GM18867 (cell line): ENCODE measurements around the gene EZH2.

Source experiments
- ATAC-seq: cut with Tn5 transposase; IDR thresholded peaks from one replicate; pipeline ENCODE4 v1.9.1; 2021; ENCODE audit warnings: mild to moderate bottlenecking, moderate library complexity; ENCODE audit not compliant: unreplicated experiment

Gene EZH2

DNA sequence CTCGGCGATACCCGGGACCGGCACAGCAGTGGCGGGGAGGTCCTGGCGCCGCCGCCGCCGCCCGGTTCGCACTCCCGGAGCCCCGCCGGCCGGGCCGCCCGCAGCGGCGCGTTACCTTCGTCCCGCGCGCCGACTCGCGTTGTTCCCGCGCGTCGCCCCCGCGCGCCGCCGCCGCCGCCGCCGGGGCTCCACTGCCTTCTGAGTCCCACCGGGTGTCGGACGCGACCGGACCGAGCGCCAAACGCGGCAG lies at the start of gene EZH2:
Gene EZH2 (minus strand): TSS at position 243 of the 250 bp plus-strand sequence. CDS start 36,993 bp downstream, outside the sequence.
- ATAC-seq = peak; percentile 33

DNA sequence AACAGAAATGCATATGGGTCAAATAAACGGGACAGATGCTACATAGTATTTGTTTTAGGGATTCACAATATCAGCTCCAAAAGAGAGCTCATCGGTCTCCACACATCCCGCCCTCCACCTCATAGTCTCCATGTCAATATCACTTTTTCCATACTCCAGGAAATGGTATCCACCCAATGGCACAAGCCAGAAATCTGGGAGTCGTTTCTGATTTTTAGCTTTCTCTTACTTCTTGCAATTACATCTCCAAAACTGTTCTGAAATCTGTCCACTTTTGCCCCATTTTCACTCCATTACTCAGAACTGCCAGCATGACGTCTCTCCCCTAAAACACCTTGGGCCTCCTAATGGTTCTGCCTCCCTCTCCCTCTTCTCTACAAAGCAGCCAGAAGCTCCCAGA lies 47.4 kb upstream of the EZH2 start:
- no peak for ATAC-seq

DNA sequence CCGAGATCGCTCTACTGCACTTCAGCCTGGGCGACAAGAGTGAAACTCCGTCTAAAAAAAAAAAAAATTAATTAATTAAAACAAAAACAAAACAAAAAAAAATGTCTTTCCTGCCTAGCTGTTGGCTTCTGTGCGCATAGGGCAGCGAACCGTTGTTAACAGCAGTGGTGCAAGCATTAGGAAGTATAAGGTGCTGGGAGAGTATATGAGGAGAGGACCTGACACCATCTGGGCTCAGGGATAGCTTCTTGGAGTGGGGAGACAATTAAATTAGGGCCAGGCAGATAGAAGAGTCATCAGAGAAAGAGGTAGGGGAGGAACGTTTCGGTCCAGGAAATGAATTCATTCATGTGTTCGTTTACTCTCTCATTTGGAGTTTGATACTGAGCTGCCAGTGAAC lies 46.2 kb upstream of the EZH2 start:
- no peak for ATAC-seq

DNA sequence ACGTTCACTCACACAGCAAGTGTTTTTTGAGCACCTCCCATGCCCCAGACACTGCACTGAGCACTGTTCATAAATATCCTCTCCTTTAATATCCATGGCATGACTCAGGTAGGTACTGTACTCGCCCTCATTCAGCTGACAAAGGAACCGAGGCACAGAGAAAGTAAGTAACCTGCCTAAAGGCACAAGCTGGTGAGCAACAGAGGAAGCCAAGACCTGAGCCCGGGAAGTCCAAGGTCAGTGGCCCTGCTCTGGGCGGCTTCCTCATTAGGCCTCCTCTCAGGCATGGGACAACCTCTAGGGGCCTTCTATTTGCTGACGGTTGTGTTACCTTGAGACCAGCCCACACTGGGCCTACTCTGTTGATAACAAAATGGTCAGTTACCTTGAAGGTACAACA lies 45.1 kb upstream of the EZH2 start:
- ATAC-seq = no peak

DNA sequence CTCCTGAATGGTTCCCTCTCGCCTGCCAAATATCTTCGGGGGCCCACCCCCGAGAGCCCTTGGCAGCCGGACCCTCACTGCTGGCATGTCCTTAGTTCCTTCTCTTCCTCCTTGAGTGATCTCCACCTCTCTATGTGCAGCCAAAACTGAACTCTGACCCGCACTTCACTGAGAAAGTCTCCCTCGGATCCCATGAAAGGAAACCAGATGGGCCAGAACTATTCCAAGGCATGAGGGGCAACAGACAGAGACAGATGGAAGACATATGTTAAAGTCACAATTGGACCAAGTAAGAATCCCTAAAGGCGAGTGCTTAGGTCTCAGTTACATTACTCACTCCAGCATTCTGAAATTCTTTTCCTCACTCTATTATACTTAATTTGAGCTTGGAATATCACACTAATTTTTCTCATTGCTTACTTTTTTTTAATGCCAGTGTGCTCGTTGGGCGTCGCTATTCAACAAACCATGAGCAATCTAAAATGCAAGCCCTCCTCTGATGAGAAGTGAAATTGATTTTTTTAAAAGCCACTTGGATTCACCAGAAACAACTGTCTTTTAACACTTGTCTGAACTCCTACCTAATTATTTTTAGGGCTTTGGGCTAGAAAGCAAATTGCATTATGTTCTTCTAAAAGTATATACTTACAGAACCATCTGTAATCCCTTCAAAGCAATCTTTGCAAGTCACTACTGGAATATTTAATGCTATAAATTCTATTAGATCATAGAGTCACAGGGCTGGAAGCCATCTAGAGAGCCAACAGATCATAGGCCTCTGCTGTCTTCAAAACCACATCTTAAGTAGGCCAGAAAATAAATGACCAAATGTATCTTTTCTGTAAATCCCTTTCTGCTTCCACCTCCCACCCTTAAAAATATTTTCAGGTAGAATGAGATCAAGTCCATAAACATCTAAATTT lies 43.3 kb upstream of the EZH2 start:
- ATAC-seq = no peak

DNA sequence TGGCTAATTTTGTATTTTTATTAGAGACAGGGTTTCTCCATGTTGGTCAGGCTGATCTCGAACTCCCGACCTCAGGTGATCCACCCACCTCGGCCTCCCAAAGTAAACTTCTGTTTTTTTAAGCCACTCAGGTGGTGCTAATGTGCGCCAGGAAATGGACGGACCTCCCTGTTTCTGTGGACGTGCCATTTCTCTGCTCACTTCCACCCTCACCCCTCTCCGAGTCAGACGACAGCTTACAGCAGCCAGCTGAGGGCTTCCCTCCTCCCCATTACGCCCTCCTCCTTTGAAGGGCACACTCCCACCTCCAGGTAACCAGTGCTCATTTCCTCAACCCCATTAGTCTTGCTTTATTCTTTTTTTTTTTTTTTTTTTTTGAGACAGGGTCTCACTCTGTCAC lies 41.7 kb upstream of the EZH2 start:
- no peak for ATAC-seq

DNA sequence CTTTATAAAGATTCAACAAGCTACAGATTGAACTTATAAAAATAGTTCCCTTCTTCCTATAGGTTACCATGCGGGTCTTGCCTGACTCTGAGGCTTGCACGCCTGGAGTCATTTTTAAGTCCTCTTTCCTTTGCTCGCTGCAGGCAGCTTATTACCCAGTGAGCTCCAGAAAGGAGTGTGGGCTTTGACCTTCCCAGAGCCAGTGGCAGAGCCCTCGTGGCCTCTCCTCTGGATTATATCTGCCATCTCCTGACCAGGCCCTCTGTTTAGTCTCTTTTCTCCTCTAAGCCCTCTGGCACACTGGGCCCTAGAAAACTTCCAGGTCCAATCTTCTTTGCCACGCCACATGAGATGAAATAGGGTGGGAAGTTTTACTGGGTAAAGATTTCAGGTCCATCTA lies 39.9 kb upstream of the EZH2 start:
- ATAC-seq = no peak

DNA sequence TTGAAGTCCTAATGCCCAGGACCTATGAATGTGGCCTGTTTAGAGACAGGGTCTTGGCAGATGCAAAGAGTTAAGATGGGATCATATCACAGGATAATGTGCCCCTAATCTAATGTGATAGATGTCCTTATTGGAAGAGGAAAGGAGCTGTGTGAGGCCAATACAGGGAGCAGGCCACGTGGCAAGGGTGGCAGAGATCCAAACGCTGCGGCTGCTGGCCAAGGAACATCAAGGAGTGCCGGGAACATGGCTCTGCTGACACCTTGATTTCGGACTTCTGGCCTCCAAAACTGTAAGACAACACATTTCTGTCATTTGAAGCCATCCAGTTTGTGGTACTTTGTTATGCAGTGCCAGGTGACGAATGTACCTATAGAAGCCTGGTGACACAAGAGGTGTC lies 37.7 kb upstream of the EZH2 start:
- ATAC-seq = no peak

DNA sequence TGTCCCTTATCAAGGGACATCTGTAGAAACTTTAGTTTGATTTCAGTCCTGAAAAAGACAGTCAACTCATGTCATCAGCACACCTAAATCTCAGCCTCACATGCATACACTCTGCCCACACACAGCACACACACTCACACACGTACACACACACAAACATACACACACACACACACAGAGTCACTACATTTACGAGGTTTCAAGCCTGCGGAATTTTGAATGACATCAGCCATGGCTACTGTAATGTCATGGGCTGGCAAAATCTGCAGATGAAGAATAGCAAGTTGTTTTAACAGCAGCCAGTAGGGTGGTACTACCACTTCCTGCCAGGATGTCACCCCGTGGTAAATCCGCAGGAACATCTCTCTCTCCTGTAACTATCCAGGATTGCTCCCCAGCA lies 37.1 kb upstream of the EZH2 start:
- ATAC-seq = no peak

DNA sequence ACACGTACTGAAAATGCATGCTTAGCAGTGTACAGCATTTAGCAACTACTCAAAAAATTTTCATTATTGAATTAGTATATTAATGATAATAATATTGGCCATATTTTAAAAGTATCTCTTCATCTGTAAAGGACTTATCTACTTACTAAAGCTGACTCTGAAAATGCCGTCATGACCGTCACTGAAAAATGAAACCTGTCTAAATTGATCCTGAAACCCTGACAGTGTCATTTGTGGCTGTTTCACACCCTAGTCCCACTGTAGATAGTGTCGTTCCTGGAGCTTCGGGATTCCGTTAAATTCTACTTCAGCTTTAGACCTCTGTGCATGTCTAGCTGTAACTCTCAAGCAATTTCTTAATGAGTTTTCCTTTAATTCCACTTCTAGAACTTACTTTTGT lies 35.8 kb upstream of the EZH2 start:
- ATAC-seq = peak; percentile 89

DNA sequence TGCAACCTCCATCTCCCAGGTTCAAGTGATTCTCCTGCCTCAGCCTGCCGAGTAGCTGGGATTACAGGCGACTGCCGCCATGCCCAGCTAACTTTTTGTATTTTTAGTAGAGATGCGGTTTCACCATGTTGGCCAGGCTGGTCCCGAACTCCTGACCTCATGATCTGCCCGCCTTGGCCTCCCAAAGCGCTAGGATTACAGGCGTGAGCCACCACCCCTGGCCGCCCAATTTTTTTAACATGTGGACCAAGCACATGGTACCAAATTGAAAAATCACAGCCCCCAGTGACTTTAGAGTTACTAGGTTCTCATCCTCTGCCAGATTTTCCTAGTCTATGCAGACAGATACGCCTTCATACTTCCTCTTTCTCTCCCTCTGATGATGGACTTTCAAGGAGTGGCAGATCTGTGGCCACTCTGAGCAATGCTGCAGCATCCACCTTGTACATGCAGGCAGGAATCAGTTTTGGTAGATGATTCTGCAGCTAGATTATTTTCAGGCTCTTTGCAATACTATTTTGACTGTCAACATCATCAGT lies 34.0 kb upstream of the EZH2 start:
- ATAC-seq = no peak

DNA sequence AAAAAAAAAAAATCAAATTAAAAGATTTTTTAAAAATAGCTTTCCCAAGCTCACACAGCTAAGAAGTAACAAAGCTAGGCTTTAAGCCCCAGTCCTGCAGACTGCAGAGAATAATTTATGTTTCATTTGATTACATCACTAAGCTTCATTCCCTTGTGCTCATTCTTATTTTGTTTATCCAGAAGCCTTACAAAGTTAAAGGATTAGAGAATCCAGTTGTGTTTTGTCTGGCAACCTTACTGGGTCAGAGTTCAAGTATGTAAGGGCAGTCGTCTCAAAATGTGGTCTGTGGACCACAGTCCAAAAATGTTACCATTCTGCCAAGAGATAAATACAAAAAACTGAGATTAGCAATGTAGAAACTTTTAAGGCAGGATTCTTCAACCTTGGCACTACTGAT lies 32.1 kb upstream of the EZH2 start:
- no peak for ATAC-seq

DNA sequence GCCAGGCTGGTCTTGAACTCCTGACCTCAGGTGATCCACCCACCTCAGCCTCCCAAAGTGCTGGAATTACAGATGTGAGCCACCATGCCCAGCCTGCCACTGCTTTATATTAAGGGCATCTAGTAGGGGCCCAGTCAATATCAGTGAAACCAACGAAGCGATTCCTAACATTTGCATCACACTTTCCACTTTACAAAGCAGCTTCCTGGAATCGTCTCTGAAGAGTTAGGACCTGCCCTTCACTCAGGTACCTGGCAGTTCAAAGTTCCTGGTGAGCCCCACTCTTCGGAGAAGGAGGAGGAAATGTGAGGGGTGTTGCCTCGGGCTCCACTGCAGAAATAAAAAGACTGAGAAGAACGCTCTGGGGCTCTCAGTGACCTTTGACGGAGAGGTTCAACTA lies 31.1 kb upstream of the EZH2 start:
- no peak for ATAC-seq

DNA sequence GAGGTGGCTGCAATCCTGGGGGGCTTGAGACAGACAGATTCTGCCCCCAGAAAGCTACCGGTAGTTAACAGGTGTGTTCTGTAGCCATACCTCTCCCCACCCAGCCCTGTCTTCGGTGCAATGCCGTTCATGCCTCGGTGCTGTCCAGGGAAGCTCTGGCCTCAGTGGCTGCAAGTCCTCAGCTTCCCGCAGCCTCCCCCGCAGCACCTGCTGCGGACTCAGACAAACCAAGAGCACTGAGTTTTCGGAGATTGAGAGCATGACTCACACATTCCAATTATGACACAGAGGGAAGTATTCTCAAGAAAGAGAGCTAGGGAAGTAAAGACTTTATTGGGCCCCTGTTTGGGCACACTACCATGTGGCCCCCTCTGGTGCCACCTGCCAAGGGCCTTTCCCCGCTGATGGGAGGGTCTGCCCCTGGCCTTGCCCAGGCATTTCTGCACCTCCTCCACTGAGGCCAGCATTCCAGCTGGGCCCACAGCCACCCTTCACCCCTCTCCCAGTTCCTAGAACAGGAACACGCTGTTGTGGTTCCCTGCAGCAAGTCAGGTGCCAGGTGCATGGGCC lies 30.2 kb upstream of the EZH2 start:
- peak; percentile 47 for ATAC-seq

DNA sequence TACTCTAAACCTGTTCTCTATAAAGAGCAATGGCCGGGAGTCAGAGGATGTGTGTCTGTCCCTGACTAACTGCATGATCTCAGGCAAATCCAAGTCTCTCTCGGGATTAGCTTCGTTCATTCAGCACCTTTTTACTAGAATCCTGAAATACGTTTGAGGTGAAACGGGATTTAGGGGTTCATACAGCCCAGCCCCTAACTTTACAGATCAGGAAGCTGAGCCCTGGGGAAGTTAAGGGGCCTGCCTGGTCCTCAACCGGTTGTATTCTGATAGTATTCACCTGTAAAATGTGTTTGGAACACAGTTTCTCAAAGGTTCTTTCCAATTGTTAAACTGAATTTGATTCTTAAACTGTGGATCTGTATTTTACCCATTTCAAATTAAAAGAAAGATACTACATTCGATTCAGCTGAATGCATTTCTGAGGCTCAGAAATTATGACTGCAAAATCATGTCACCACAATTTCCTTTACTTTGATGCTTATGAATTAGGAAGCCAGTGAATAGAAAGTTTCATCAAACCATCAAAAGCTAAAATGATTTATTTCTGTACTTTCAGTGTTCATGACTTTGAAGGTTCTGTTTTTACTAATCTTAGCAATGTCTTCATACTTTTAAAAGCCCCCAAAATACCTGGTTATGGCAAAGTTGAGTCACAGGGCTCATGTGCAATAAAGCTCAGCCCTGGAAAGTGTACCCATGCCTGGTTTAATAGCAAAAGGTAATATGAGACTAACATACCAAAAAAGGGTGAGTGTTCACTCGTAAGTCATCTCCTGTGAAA lies 28.9 kb upstream of the EZH2 start:
- peak; percentile 57 for ATAC-seq

DNA sequence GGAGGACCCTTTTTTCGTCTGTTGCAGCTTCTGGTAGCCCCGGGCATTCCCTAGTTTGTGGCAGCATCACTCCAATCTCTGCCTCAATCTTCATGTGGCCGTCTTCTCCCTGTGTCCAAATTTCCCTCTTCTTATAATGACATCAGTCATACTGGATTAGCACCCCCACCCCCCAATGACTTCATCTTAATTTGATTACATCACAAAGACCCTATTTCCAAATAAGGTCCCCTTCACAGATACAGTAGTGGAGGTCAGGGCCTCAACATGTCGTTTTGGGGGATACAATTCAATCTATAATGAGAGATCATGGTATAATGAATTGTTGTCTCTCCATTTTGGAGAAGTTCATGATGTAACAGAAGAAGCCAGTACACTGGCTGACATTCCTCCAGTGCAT lies 28.1 kb upstream of the EZH2 start:
- ATAC-seq = no peak

DNA sequence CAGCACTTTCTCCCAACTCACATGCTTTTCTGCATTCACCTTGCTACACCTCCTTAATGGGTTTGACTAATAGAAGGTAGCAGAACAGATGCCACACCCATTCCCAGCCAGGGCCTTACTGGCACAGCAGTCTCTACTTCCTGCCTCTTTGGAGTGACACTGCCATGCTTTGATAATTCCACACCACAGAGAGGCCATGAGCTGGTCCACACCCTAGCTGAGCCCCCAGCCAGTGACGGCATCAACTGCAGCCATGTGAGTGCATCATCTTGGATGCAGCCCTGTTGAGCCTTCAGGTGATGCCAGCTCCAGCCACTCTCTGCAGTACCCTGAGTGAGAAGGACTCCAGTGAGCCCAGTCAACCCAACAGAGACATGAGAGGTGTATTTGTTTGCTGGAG lies 27.5 kb upstream of the EZH2 start:
- ATAC-seq = no peak

DNA sequence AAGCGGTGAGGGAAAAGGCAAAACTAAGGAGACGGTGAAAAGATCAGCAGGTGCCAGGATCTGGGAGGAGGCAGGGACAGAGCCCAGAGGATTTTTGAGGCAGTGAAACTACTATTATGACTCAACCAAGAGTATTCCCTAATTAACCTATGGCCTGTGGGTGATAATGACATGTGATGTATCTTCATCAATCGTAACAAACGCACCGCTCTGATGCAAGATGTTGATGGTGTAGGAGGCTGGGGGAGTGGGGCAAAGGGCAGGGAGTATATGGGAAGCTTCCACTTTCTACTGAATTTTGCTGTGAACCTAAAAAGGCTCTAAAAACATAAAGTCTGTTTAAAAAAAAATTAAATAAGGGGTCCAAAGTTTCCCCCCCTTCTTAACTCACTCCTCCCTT lies 25.5 kb upstream of the EZH2 start:
- ATAC-seq = no peak

DNA sequence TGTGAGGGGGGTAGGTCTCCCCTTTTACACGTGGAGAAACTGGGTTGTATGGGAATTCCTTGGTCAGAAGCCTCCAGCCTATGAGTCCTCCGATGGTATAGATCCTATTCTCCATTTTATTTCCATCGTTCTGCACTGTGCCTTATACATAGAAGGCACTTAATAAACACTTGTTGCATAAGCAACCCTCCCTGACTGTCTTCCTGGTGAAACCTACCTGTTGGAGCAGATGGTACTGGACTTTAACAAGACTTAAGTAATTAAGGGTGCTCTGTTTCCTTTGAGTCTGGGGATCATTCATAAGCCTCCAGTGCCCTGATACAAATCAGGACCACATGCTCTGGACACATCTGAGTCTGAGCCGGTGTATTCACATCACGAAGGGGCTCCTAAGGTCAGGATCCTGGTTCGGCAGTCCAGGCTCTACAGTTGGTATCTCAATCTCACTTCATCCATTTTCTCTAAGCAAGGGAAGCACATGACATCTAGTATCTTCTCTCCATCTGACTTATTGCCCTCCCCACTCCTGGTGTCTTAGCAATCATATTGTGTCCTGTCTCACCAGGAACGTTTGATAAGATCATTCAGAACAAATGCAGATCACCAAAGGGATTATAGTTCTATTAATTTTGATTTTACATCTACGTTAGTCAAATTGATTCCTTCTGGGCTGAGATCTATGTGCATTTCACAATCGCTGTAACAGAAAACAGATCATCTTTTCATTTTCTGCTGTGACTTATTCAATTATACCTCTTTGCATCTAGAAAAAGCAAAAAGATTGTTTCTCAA lies 22.8 kb upstream of the EZH2 start:
- no peak for ATAC-seq

DNA sequence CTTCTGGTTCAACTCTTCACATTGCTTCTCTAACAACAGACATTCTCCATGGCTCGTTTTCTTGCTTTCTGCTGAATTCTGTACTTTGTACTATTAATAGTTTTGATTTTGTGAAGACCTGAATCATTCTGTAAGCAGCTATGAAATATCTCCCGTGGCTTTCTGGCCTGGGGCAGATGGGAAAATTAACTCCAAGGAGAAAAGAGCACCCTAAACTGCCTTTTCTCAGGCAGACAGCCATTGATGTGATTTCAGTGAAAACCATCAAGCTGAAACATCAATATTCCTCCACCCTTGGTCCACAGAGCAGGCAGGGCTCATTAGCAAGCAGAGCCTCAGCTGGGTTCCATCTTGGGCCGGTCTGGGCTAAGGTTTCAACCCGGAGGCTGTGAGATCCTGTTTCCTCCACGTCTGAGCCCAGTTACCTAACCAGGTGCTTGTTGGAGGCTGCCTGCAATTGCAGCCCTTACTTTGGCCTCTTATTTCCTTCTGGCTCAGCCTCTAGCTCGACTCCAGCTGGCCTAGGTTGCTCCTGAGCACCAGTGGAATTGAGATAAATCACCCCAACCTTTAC lies 21.1 kb upstream of the EZH2 start:
- ATAC-seq = no peak

DNA sequence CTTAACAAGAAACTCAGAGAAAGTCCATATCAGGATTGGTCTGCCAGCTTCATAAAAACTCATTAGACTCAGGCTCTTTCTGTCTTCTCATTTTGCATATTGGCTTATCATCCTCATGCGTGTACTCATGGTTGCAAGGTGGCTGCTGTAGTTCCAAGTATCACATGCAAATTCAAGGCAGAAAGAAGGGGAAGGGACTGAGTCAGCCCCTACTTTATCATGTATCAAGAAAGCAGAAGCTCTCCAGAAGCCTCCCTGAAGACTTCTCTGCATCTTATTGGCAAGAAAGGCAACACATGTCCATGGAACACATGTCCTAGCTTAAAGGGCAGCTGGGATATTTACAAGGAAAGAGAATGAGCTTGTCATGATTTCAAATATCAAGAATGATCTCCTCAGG lies 19.4 kb upstream of the EZH2 start:
- no peak for ATAC-seq
